Activated B cell treated with CpG ODN at 0.5 μM for 24 hours (primary cell): ENCODE results near the gene HABP4. TPM values are rescaled to one million over a fixed set of nuclear protein-coding genes. Genes with fewer than 3 reads are reported as not detected.

ENCODE experiments used
- ATAC-seq: fragments of 200-7000 bp; cut with Tn5 transposase; one replicate; pipeline ENCODE4 v1.10.0; 2021; ENCODE audit warnings: low read depth, mild to moderate bottlenecking, moderate library complexity
- CTCF ChIA-PET: fragments of 350-600 bp; sonication (Branson Sonifier 250); formaldehyde crosslinking; loops from one replicate; lab custom pipeline; 2021; ENCODE audit warnings: antibody characterized with exemption; lab: Charles Lee
- POLR2A ChIA-PET: fragments of 350-600 bp; sonication (Branson Sonifier 250); formaldehyde crosslinking; loops from one replicate; lab custom pipeline; 2021; ENCODE audit warnings: antibody characterized with exemption; lab: Charles Lee
- DNase-seq: peaks from one replicate; pipeline ENCODE4 v3.0.0; 2022
- H3K27ac Mint-ChIP-seq: one replicate; pipeline ENCODE4 v1.8.0; 2020; ENCODE audit warnings: mixed read lengths
- H3K27me3 Mint-ChIP-seq: one replicate; pipeline ENCODE4 v1.8.0; 2021; ENCODE audit warnings: mixed read lengths
- H3K36me3 Mint-ChIP-seq: one replicate; pipeline ENCODE4 v1.8.0; 2021; ENCODE audit warnings: low read depth, mixed read lengths
- H3K4me1 Mint-ChIP-seq: one replicate; pipeline ENCODE4 v1.8.0; 2021; ENCODE audit warnings: mixed read lengths
- H3K4me3 Mint-ChIP-seq: one replicate; pipeline ENCODE4 v1.8.0; 2020; ENCODE audit warnings: mild to moderate bottlenecking, mixed read lengths
- H3K9me3 Mint-ChIP-seq: one replicate; pipeline ENCODE4 v1.8.0; 2020; ENCODE audit warnings: mixed read lengths
- intact Hi-C: fragments of 100-400 bp; cut with micrococcal nuclease; formaldehyde crosslinking; loops from one replicate; pipeline ENCODE4 v1.15.1; 2024
- total RNA-seq: library from RNA; stranded (reverse); gene quantifications from 2 replicates; pipeline ENCODE4 v1.2.3, GENCODE V29; 2022
- TF ChIP-seq, protein P1 (sequence below): fragments of 200-600 bp; IDR thresholded peaks from one replicate; pipeline ENCODE4 v1.8.0; 2022; ENCODE audit warnings: antibody characterized with exemption, mild to moderate bottlenecking

The HABP4 gene
- total RNA-seq, 1 donor from 2014 or later: 8.1 TPM

DNA sequence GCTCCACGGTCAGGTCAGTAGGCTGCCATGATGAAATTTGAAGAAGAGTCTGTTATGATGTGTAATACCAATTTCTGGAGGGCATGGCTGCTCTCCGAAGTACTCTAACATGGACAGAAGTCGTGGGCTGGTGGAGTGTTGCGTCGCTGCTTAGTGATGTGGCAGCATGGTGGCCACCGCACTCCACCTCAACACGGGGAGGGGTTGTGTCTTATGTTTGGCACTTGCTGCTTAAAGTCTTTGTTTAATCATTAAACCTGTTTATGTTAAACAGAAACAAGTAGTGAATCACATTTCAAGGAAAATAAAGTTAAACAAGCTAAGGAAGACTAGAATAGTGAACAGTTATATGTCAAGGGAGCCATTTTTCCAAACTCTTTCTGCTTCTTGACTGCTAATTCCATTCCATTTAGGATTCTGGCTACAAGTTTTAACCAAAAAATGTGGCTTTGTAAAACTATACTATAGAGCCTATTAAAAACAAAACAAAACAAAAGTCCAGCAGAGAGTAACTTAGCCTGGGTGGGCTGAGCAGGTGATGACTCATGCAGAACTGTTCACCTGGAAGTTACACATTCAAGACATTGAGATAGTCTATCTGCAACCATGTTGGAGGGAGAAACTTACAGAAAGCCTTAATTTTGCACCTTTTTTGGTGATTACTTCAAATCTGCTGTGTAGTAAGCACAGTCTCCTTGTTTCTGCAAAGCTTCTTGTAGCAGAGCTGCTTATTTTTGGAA, 9.5 kb downstream of the HABP4 start:
- ChIA-PET POLR2A (no interaction called here), CTCF (no interaction called here)
- TF ChIP-seq, protein P1, sequence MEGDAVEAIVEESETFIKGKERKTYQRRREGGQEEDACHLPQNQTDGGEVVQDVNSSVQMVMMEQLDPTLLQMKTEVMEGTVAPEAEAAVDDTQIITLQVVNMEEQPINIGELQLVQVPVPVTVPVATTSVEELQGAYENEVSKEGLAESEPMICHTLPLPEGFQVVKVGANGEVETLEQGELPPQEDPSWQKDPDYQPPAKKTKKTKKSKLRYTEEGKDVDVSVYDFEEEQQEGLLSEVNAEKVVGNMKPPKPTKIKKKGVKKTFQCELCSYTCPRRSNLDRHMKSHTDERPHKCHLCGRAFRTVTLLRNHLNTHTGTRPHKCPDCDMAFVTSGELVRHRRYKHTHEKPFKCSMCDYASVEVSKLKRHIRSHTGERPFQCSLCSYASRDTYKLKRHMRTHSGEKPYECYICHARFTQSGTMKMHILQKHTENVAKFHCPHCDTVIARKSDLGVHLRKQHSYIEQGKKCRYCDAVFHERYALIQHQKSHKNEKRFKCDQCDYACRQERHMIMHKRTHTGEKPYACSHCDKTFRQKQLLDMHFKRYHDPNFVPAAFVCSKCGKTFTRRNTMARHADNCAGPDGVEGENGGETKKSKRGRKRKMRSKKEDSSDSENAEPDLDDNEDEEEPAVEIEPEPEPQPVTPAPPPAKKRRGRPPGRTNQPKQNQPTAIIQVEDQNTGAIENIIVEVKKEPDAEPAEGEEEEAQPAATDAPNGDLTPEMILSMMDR: no peak
- intact Hi-C loops: loop anchor here (10.0 kb wide), 1 partner anchor 395 kb away; the partner anchor contains the start of gene ZNF782
- no peak for ATAC-seq
- no peaks in the 10 kb centered on the region for H3K4me1 Mint-ChIP-seq
- no peaks in the 10 kb centered on the region for H3K9me3 Mint-ChIP-seq
- H3K4me3 Mint-ChIP-seq: no peak overlapping the region
- H3K36me3 Mint-ChIP-seq: peaks cover 17% of the 10 kb centered on the region
- no peaks in the 10 kb centered on the region for H3K27me3 Mint-ChIP-seq
- DNase-seq: no peak
- H3K27ac Mint-ChIP-seq: no peak overlapping the region

DNA sequence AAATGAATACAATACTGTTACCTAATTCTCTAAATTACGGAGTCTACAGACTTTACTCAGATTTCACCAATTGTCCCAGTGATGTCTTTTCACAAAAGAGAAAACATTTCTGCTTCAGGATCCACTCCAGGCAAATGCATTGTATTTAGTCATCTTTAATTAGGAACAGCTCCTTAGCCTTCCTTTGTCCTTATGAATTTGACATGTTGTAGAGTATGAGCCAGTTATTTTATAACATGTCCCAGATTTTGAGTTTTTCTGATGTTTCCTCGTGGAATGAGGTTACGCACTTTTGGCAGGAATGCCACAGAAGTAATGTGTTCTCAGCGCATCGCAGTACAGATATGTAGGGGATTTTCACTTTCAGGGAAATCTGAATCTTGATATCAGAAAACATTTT, 10.5 kb downstream of the HABP4 start:
- no peak for ATAC-seq
- intact Hi-C loops: no loop called here
- Mint-ChIP-seq H3K4me3 (no peak overlapping the region), H3K4me1 (no peaks in the 10 kb centered on the region), H3K36me3 (peaks cover 22% of the 10 kb centered on the region), H3K27ac (no peak overlapping the region), H3K27me3 (no peaks in the 10 kb centered on the region), H3K9me3 (no peaks in the 10 kb centered on the region)
- ChIA-PET CTCF (interaction anchor here (1.3 kb wide), 1 partner anchor 11 kb away, joined by 3 read pairs; the partner anchor contains the start of gene HABP4), POLR2A (no interaction called here)
- TF ChIP-seq, protein P1: no peak
- no peak for DNase-seq

DNA sequence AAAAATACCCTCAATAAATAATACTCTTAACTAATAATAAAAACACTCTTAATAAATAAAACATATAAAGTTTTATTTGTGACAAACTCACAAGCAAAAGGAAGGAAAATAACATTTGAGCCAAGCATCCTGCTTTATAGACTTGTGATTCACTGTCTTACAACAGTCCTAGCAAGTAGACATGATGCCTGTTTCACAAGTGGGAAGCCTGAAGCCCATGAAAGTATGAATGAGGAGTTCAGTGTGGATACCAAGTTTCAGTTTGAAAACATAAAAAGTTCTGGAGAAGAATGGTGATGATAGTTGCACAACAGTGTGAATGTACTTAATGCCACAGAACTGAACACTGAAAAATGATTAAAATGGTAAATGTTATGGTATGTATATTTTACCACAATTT, 10.9 kb downstream of the HABP4 start:
- no peak overlapping the region for H3K27ac Mint-ChIP-seq
- CTCF ChIA-PET: interaction anchor here (1.3 kb wide), 1 partner anchor 11 kb away, joined by 3 read pairs; the partner anchor contains the start of gene HABP4
- TF ChIP-seq, protein P1: no peak
- ATAC-seq (no peak), DNase-seq (no peak)
- intact Hi-C loops: no loop called here
- H3K27me3 Mint-ChIP-seq: no peaks in the 10 kb centered on the region
- POLR2A ChIA-PET: no interaction called here
- no peaks in the 10 kb centered on the region for H3K9me3 Mint-ChIP-seq
- no peaks in the 10 kb centered on the region for H3K4me1 Mint-ChIP-seq
- H3K4me3 Mint-ChIP-seq: no peak overlapping the region
- H3K36me3 Mint-ChIP-seq: peaks cover 27% of the 10 kb centered on the region

DNA sequence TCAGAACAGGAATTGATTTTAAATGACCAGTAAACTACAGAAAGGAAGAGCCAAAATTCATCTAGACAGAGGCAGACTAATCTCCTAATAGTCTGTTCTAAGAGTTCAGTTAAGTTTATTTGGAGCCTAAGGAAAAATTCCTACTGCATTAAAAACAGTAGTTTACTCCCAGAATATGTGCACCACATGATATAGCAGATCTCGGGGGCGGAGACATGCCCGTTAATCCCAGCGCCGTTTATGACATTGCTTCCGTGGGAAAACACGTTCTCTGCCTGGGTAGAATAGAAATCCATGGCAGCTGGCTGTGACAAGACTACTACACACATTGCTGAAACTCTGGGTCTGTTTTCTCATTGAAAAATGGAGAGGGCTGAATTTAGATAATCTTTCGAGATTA, 11.4 kb downstream of the HABP4 start:
- H3K27me3 Mint-ChIP-seq: no peaks in the 10 kb centered on the region
- H3K4me1 Mint-ChIP-seq: no peaks in the 10 kb centered on the region
- H3K4me3 Mint-ChIP-seq: no peak overlapping the region
- peaks cover 29% of the 10 kb centered on the region for H3K36me3 Mint-ChIP-seq
- DNase-seq (no peak), ATAC-seq (no peak)
- H3K27ac Mint-ChIP-seq: no peak overlapping the region
- TF ChIP-seq, protein P1: no peak
- no peaks in the 10 kb centered on the region for H3K9me3 Mint-ChIP-seq
- ChIA-PET CTCF (interaction anchor here (1.3 kb wide), 1 partner anchor 11 kb away, joined by 3 read pairs; the partner anchor contains the start of gene HABP4), POLR2A (interaction anchor here (0.7 kb wide), 1 partner anchor 11 kb away, joined by 5 read pairs; no protein-coding TSS in a partner anchor)
- intact Hi-C loops: no loop called here

DNA sequence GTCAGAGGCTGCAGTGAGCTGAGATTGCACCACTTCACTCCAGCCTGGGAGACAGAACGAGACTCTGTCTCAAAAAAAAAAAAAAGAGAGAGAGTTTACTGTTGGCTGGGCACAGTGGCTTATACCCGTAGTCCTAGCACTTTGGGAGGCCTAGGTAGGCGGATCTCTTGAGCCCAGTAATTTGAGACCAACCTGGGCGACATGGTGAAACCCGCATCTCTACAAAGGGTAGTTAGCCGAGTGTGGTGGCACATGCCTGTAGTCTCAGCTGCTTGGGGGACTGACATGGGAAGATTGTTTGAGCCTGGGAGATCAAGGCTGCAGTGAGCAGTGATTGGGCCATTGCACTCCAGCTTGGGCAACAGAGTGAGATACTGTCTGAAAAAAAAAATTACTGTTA, 12.6 kb downstream of the HABP4 start:
- no peaks in the 10 kb centered on the region for H3K4me1 Mint-ChIP-seq
- intact Hi-C loops: no loop called here
- TF ChIP-seq, protein P1: no peak
- no peak overlapping the region for H3K27ac Mint-ChIP-seq
- no peaks in the 10 kb centered on the region for H3K9me3 Mint-ChIP-seq
- no peak overlapping the region for H3K4me3 Mint-ChIP-seq
- no peak for ATAC-seq
- DNase-seq: no peak
- POLR2A ChIA-PET: no interaction called here
- H3K36me3 Mint-ChIP-seq: peaks cover 33% of the 10 kb centered on the region
- CTCF ChIA-PET: no interaction called here
- H3K27me3 Mint-ChIP-seq: no peaks in the 10 kb centered on the region
